ENCODE data around the gene CCL8.

GRCh38 chr17:34305061-34305460, 14.2 kb upstream of the CCL8 start:
- TF ChIP-seq POLR2A (IDR thresholded peaks at IDR 0.05; ENCODE audit: low read length) = no peak
- no peak for TF ChIP-seq GATA1 (IDR thresholded peaks at IDR 0.05; ENCODE audit: low read depth, low read length)
